ENCODE results near the gene CDC27.

- no peak for TF ChIP-seq POLR2AphosphoS5 (IDR thresholded peaks at IDR 0.05; ENCODE audit: low read depth, low read length)
- TF ChIP-seq CTCF (IDR thresholded peaks at IDR 0.05 in 2 of 3, conservative IDR thresholded peaks at IDR 0.05 in 1 of 3; ENCODE audit: borderline replicate concordance in 1 of 3, insufficient read depth in 1 of 3, low read depth in 2 of 3, low read length in 2 of 3): no peak
- TF ChIP-seq POLR2A (IDR thresholded peaks at IDR 0.05; ENCODE audit: borderline replicate concordance, extremely low read depth, insufficient read depth, insufficient read length): no peak
- TF ChIP-seq EZH2 (IDR thresholded peaks at IDR 0.05): no peak
- no peak for TF ChIP-seq REST (IDR thresholded peaks at IDR 0.05; ENCODE audit: low read depth)
- TF ChIP-seq CEBPB (IDR thresholded peaks at IDR 0.05; ENCODE audit: low read depth): no peak
- TF ChIP-seq MAX (IDR thresholded peaks at IDR 0.05): no peak
- no peak for TF ChIP-seq EZH2phosphoT487 (IDR thresholded peaks at IDR 0.05; ENCODE audit: borderline replicate concordance)
- no peak for TF ChIP-seq ELF1 (IDR thresholded peaks at IDR 0.05; ENCODE audit: borderline replicate concordance, low read depth)
- no peak for TF ChIP-seq SP1 (IDR thresholded peaks at IDR 0.05; ENCODE audit: low read depth)
- TF ChIP-seq YY1 (IDR thresholded peaks at IDR 0.05; ENCODE audit: extremely low read depth, insufficient replicate concordance, low read depth, low read length): no peak
These were observed 111.5 kb downstream of the CDC27 start for GRCh38 chr17:47077576-47077975.

Data from HCT116 (cell line).